HepG2 (cell line): ENCODE results near the gene GPA33. TPM values are rescaled to one million over a fixed set of nuclear protein-coding genes. Genes with fewer than 3 reads are reported as not detected.

Experiments used
- AHR ChIP-seq: IDR thresholded peaks from 2 replicates; pipeline ENCODE4 v1.6.1; 2018; ENCODE audit warnings: missing genetic modification reagents, missing compliant biosample characterization
- ETV5 ChIP-seq: IDR thresholded peaks from 2 replicates; pipeline ENCODE4 v1.6.1; 2018; ENCODE audit warnings: missing biosample characterization, missing genetic modification reagents, inconsistent platforms, borderline replicate concordance
- MED1 ChIP-seq: sonication (generic); formaldehyde crosslinking; IDR thresholded peaks from 2 replicates; pipeline ENCODE4 v1.4.0; 2020; ENCODE audit warnings: missing genetic modification reagents
- NCOA1 ChIP-seq: sonication (generic); formaldehyde crosslinking; IDR thresholded peaks from 2 replicates; pipeline ENCODE4 v1.9.0; 2021; ENCODE audit warnings: missing genetic modification reagents
- NCOA2 ChIP-seq: sonication (generic); formaldehyde crosslinking; IDR thresholded peaks from 2 replicates; pipeline ENCODE4 v1.8.0; 2022; ENCODE audit warnings: inconsistent platforms
- NKX3-1 ChIP-seq: sonication (generic); formaldehyde crosslinking; IDR thresholded peaks from 2 replicates; pipeline ENCODE4 v1.5.0; 2020; ENCODE audit warnings: missing genetic modification reagents
- RAD51 ChIP-seq: fragments of 450-650 bp; IDR thresholded peaks from 2 replicates; pipeline ENCODE4 v1.6.1; 2016; ENCODE audit warnings: borderline replicate concordance
- SALL1 ChIP-seq: sonication (generic); formaldehyde crosslinking; IDR thresholded peaks from 2 replicates; pipeline ENCODE4 v1.8.0; 2022; ENCODE audit warnings: mild to moderate bottlenecking, missing genetic modification reagents
- ZBTB7B ChIP-seq: sonication (generic); formaldehyde crosslinking; IDR thresholded peaks from 2 replicates; pipeline ENCODE4 v1.4.0; 2020; ENCODE audit warnings: missing genetic modification reagents
- ZNF124 ChIP-seq: sonication (generic); formaldehyde crosslinking; IDR thresholded peaks from 2 replicates; pipeline ENCODE4 v1.4.0; 2020; ENCODE audit warnings: missing genetic modification reagents
- ZNF256 ChIP-seq: sonication (generic); formaldehyde crosslinking; conservative IDR thresholded peaks from 2 replicates; pipeline ENCODE4 v1.4.0; 2020; ENCODE audit warnings: missing genetic modification reagents
- ZNF441 ChIP-seq: sonication (generic); formaldehyde crosslinking; IDR thresholded peaks from 2 replicates; pipeline ENCODE4 v1.7.0; 2021; ENCODE audit warnings: missing genetic modification reagents, borderline replicate concordance
- ZNF850 ChIP-seq: sonication (generic); formaldehyde crosslinking; conservative IDR thresholded peaks from 2 replicates; pipeline ENCODE4 v1.9.0; 2021; ENCODE audit warnings: mild to moderate bottlenecking, missing genetic modification reagents
- polyA plus RNA-seq, 8 experiments: library from polyadenylated mRNA; depleted of rRNA in 3 of 8; stranded (reverse) in 7 of 8; unstranded in 1 of 8; fragments of >200 nt; fragmentation: Illumina TruSeq in 4 of 8; extraction: Trizol in 4 of 8; gene quantifications; 2 replicates each; pipeline versions ENCODE4 v1.2.1 to v1.2.3, GENCODE V29; 2011 to 2016; ENCODE audit warnings: low read depth in 4 of 8, missing spikeins in 1 of 8, mixed read lengths in 1 of 8; ENCODE audit not compliant: insufficient read depth in 1 of 8
- total RNA-seq, 5 experiments: library from RNA; depleted of rRNA; stranded (reverse); fragments of >200 nt; fragmentation: Illumina TruSeq; extraction: Trizol; gene quantifications; 2 replicates each; pipeline ENCODE4 v1.2.3, GENCODE V29; 2016; ENCODE audit warnings: low read depth in 1 of 5
- TF ChIP-seq, protein P1 (sequence below): sonication (generic); formaldehyde crosslinking; IDR thresholded peaks from 2 replicates; pipeline ENCODE4 v1.4.0; 2020; ENCODE audit warnings: missing genetic modification reagents, mild to moderate bottlenecking, borderline replicate concordance
- TF ChIP-seq, protein P2 (sequence below): fragments of 450-650 bp; IDR thresholded peaks from 2 replicates; pipeline ENCODE4 v1.6.1; 2016
- TF ChIP-seq, protein P3 (sequence below): sonication (generic); formaldehyde crosslinking; IDR thresholded peaks from 2 replicates; pipeline ENCODE4 v1.4.0; 2020; ENCODE audit warnings: missing genetic modification reagents
- TF ChIP-seq, protein P4 (sequence below): sonication (generic); formaldehyde crosslinking; IDR thresholded peaks from 2 replicates; pipeline ENCODE4 v1.4.0; 2020; ENCODE audit warnings: missing genetic modification reagents
- TF ChIP-seq, protein P5 (sequence below): sonication (generic); formaldehyde crosslinking; IDR thresholded peaks from 2 replicates; pipeline ENCODE4 v1.8.0; 2022; ENCODE audit warnings: mild to moderate bottlenecking, missing genetic modification reagents, moderate library complexity
- TF ChIP-seq, protein P6 (sequence below): sonication (generic); formaldehyde crosslinking; IDR thresholded peaks from 2 replicates; pipeline ENCODE4 v1.4.0; 2020; ENCODE audit warnings: mild to moderate bottlenecking, missing genetic modification reagents

Gene GPA33
- total and polyA plus RNA-seq, 2 of the 13 experiments (the other 11 are each of a cell fraction or from before 2014, with no cell fraction given): not detected

DNA sequence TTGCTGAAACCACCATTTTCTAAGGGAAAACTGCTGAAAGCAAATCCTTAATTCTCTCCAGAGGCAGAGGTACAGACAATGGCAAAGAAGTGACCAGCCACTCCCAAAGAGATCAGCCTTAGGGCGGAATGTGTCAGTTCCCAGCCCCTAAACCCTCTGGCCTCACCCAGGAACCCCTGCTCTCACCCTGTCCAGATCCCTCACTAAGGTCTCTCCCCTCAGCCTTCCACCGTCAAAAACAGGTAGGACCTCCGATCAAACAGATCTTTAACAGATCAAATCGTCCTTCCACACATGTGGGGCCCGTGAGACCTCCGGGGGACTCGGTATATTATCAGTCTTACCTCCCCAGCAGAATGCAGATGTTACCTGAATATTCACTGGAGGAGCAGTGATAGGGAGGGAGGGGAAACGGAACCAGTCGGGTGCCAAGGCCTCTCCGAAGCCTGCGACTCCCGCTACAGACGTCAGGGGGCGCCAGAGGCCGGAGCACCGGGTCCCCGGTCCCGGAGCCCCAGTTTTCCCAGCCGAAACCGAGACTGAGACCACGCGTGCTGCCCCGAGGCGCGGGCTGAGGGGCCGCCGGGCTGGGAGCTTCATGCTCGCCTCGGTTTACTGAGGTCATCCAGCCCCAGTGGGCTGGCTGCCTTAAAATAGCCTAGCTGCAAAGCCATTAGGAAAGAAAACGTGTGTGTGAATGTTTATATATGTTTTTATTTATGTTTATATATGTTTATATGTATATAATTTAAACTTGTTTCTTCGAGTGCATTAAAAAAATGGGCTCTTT is 23.6 kb downstream of the GPA33 start (continued):
- TF ChIP-seq, protein P1, sequence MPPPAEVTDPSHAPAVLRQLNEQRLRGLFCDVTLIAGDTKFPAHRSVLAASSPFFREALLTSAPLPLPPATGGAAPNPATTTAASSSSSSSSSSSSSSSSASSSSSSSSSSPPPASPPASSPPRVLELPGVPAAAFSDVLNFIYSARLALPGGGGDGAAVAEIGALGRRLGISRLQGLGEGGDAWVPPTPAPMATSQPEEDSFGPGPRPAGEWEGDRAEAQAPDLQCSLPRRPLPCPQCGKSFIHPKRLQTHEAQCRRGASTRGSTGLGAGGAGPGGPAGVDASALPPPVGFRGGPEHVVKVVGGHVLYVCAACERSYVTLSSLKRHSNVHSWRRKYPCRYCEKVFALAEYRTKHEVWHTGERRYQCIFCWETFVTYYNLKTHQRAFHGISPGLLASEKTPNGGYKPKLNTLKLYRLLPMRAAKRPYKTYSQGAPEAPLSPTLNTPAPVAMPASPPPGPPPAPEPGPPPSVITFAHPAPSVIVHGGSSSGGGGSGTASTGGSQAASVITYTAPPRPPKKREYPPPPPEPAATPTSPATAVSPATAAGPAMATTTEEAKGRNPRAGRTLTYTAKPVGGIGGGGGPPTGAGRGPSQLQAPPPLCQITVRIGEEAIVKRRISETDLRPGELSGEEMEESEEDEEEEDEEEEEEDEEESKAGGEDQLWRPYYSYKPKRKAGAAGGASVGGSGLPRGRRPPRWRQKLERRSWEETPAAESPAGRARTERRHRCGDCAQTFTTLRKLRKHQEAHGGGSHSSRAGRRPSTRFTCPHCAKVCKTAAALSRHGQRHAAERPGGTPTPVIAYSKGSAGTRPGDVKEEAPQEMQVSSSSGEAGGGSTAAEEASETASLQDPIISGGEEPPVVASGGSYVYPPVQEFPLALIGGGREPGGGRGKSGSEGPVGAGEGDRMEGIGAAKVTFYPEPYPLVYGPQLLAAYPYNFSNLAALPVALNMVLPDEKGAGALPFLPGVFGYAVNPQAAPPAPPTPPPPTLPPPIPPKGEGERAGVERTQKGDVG (CRISPR knock-in tag): no peak
- TF ChIP-seq AHR (CRISPR knock-in tag) (no peak), NCOA2 (CRISPR knock-in tag) (0 out of 2 replicates have a peak, but pooled peaks have one; percentile 12), RAD51 (no peak), ZNF256 (CRISPR knock-in tag) (no peak), NKX3-1 (no peak), ZNF850 (CRISPR knock-in tag) (no peak), ETV5 (CRISPR knock-in tag) (0 out of 2 replicates have a peak, but pooled peaks have one; percentile 21), ZNF124 (CRISPR knock-in tag) (peak; percentile 70; the same call in 1 of the 2 replicates), SALL1 (peak; percentile 29; the same call in 1 of the 2 replicates), ZNF441 (CRISPR knock-in tag) (no peak), NCOA1 (CRISPR knock-in tag) (no peak), ZBTB7B (no peak), MED1 (CRISPR knock-in tag) (no peak)
- TF ChIP-seq, protein P2, sequence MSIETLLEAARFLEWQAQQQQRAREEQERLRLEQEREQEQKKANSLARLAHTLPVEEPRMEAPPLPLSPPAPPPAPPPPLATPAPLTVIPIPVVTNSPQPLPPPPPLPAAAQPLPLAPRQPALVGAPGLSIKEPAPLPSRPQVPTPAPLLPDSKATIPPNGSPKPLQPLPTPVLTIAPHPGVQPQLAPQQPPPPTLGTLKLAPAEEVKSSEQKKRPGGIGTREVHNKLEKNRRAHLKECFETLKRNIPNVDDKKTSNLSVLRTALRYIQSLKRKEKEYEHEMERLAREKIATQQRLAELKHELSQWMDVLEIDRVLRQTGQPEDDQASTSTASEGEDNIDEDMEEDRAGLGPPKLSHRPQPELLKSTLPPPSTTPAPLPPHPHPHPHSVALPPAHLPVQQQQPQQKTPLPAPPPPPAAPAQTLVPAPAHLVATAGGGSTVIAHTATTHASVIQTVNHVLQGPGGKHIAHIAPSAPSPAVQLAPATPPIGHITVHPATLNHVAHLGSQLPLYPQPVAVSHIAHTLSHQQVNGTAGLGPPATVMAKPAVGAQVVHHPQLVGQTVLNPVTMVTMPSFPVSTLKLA: no peak
- TF ChIP-seq, protein P3, sequence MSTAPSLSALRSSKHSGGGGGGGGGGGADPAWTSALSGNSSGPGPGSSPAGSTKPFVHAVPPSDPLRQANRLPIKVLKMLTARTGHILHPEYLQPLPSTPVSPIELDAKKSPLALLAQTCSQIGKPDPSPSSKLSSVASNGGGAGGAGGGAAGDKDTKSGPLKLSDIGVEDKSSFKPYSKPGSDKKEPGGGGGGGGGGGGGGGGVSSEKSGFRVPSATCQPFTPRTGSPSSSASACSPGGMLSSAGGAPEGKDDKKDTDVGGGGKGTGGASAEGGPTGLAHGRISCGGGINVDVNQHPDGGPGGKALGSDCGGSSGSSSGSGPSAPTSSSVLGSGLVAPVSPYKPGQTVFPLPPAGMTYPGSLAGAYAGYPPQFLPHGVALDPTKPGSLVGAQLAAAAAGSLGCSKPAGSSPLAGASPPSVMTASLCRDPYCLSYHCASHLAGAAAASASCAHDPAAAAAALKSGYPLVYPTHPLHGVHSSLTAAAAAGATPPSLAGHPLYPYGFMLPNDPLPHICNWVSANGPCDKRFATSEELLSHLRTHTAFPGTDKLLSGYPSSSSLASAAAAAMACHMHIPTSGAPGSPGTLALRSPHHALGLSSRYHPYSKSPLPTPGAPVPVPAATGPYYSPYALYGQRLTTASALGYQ (CRISPR knock-in tag): no peak
- TF ChIP-seq, protein P4, sequence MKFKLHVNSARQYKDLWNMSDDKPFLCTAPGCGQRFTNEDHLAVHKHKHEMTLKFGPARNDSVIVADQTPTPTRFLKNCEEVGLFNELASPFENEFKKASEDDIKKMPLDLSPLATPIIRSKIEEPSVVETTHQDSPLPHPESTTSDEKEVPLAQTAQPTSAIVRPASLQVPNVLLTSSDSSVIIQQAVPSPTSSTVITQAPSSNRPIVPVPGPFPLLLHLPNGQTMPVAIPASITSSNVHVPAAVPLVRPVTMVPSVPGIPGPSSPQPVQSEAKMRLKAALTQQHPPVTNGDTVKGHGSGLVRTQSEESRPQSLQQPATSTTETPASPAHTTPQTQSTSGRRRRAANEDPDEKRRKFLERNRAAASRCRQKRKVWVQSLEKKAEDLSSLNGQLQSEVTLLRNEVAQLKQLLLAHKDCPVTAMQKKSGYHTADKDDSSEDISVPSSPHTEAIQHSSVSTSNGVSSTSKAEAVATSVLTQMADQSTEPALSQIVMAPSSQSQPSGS (CRISPR knock-in tag): no peak
- TF ChIP-seq, protein P5, sequence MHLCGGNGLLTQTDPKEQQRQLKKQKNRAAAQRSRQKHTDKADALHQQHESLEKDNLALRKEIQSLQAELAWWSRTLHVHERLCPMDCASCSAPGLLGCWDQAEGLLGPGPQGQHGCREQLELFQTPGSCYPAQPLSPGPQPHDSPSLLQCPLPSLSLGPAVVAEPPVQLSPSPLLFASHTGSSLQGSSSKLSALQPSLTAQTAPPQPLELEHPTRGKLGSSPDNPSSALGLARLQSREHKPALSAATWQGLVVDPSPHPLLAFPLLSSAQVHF: no peak
- TF ChIP-seq, protein P6, sequence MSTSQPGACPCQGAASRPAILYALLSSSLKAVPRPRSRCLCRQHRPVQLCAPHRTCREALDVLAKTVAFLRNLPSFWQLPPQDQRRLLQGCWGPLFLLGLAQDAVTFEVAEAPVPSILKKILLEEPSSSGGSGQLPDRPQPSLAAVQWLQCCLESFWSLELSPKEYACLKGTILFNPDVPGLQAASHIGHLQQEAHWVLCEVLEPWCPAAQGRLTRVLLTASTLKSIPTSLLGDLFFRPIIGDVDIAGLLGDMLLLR (CRISPR knock-in tag): no peak
